Measurements from ENCODE around the gene NPPC.

- TF ChIP-seq, protein P1, sequence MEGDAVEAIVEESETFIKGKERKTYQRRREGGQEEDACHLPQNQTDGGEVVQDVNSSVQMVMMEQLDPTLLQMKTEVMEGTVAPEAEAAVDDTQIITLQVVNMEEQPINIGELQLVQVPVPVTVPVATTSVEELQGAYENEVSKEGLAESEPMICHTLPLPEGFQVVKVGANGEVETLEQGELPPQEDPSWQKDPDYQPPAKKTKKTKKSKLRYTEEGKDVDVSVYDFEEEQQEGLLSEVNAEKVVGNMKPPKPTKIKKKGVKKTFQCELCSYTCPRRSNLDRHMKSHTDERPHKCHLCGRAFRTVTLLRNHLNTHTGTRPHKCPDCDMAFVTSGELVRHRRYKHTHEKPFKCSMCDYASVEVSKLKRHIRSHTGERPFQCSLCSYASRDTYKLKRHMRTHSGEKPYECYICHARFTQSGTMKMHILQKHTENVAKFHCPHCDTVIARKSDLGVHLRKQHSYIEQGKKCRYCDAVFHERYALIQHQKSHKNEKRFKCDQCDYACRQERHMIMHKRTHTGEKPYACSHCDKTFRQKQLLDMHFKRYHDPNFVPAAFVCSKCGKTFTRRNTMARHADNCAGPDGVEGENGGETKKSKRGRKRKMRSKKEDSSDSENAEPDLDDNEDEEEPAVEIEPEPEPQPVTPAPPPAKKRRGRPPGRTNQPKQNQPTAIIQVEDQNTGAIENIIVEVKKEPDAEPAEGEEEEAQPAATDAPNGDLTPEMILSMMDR (conservative IDR thresholded peaks at IDR 0.05; ENCODE audit: low read depth, low read length), result no peak
- TF ChIP-seq EZH2 (IDR thresholded peaks at IDR 0.05; ENCODE audit: low read length, unreplicated experiment), result no peak
Observed at GRCh38 chr2:231936491-231936890, 10.3 kb upstream of the NPPC start.
